ENCODE results near the gene MFSD12.
A peak's percentile ranks its signal among the peaks of the same experiment; 100 is the strongest.

The MFSD12 gene

GRCh38 chr19:3500429-3501101 is 56.8 kb downstream of the MFSD12 start, which contains the start of gene DOHH:
TSS of gene DOHH (minus strand) at chr19:3500674. CDS start at chr19:3496814, 3,860 bp downstream.
- Histone ChIP-seq H3K27me3 (ENCODE audit: insufficient read depth, low read length) (no peaks in the 10 kb centered on the region), H3K36me3 (ENCODE audit: insufficient read depth, low read length) (peaks cover 19% of the 10 kb centered on the region), H3K4me3 (ENCODE audit: low read length) (peak within 1 kb of the TSS; percentile 96), H3K9me3 (ENCODE audit: insufficient read depth, low read depth, low read length) (no peaks in the 10 kb centered on the region), H3K4me1 (ENCODE audit: insufficient read depth, low read length) (no peaks in the 10 kb centered on the region; the same call in 1 of the 2 replicates), H3K9ac (ENCODE audit: low read depth, low read length) (peak within 1 kb of the TSS; percentile 98), H3K27ac (ENCODE audit: low read depth, low read length) (peak within 1 kb of the TSS; percentile 97)
- WGBS = under 1% methylated on average over 52 of the region's 52 CpGs

- H3K4me1 ChIP-seq (ENCODE audit: insufficient read depth, low read length) = no peaks in the 10 kb centered on the region; the same call in 1 of the 2 replicates
- WGBS = 27% methylated on average over 18 of the region's 18 CpGs
- peak overlapping the region; percentile 97 for H3K27ac ChIP-seq (ENCODE audit: low read depth, low read length)
- H3K9ac ChIP-seq (ENCODE audit: low read depth, low read length) = peak overlapping the region; percentile 98
- H3K4me3 ChIP-seq (ENCODE audit: low read length) = peak overlapping the region; percentile 96
- no peaks in the 10 kb centered on the region for H3K9me3 ChIP-seq (ENCODE audit: insufficient read depth, low read depth, low read length)
- H3K36me3 ChIP-seq (ENCODE audit: insufficient read depth, low read length) = peaks cover 24% of the 10 kb centered on the region
- no peaks in the 10 kb centered on the region for H3K27me3 ChIP-seq (ENCODE audit: insufficient read depth, low read length)
Observed at GRCh38 chr19:3499738-3500428, 57.5 kb downstream of the MFSD12 start.

- H3K36me3 ChIP-seq (ENCODE audit: insufficient read depth, low read length) = peaks cover 37% of the 10 kb centered on the region
- H3K9ac ChIP-seq (ENCODE audit: low read depth, low read length) = no peak overlapping the region
- 96% methylated on average over 5 of the region's 5 CpGs for WGBS
- no peak overlapping the region for H3K27ac ChIP-seq (ENCODE audit: low read depth, low read length)
- H3K4me3 ChIP-seq (ENCODE audit: low read length) = no peak overlapping the region
- no peaks in the 10 kb centered on the region; the same call in 1 of the 2 replicates for H3K4me1 ChIP-seq (ENCODE audit: insufficient read depth, low read length)
- H3K9me3 ChIP-seq (ENCODE audit: insufficient read depth, low read depth, low read length) = no peaks in the 10 kb centered on the region
- H3K27me3 ChIP-seq (ENCODE audit: insufficient read depth, low read length) = no peaks in the 10 kb centered on the region
Observed at GRCh38 chr19:3497757-3498520, 59.4 kb downstream of the MFSD12 start.

GRCh38 chr19:3496392-3497273 is 60.8 kb downstream of the MFSD12 start:
- no peak overlapping the region for H3K9ac ChIP-seq (ENCODE audit: low read depth, low read length)
- no peak overlapping the region for H3K27ac ChIP-seq (ENCODE audit: low read depth, low read length)
- no peaks in the 10 kb centered on the region for H3K9me3 ChIP-seq (ENCODE audit: insufficient read depth, low read depth, low read length)
- H3K4me1 ChIP-seq (ENCODE audit: insufficient read depth, low read length) = no peaks in the 10 kb centered on the region; the same call in 1 of the 2 replicates
- peaks cover 48% of the 10 kb centered on the region for H3K36me3 ChIP-seq (ENCODE audit: insufficient read depth, low read length)
- no peak overlapping the region for H3K4me3 ChIP-seq (ENCODE audit: low read length)
- 96% methylated on average over 32 of the region's 32 CpGs for WGBS
- no peaks in the 10 kb centered on the region for H3K27me3 ChIP-seq (ENCODE audit: insufficient read depth, low read length)

GRCh38 chr19:3494559-3494958 is 62.8 kb downstream of the MFSD12 start:
- no peaks in the 10 kb centered on the region for H3K9me3 ChIP-seq (ENCODE audit: insufficient read depth, low read depth, low read length)
- H3K4me3 ChIP-seq (ENCODE audit: low read length) = no peak overlapping the region
- H3K36me3 ChIP-seq (ENCODE audit: insufficient read depth, low read length) = peaks cover 54% of the 10 kb centered on the region
- H3K9ac ChIP-seq (ENCODE audit: low read depth, low read length) = no peak overlapping the region
- WGBS = 95% methylated on average over 18 of the region's 18 CpGs
- H3K27ac ChIP-seq (ENCODE audit: low read depth, low read length) = no peak overlapping the region
- no peaks in the 10 kb centered on the region for H3K4me1 ChIP-seq (ENCODE audit: insufficient read depth, low read length)
- H3K27me3 ChIP-seq (ENCODE audit: insufficient read depth, low read length) = no peaks in the 10 kb centered on the region
